ENCODE measurements around the gene DIAPH3. TPM values are rescaled to one million over a fixed set of nuclear protein-coding genes. Genes with fewer than 3 reads are reported as not detected.

The DIAPH3 gene
- total and polyA plus RNA-seq, 2 donors (not counting 1 experiment from before 2014, with no cell fraction given) = 0.03 to 0.10 TPM

GRCh38 chr13:60093425-60094019 lies 70.2 kb downstream of the DIAPH3 start:
- no peaks in the 10 kb centered on the region for H3K27me3 ChIP-seq (replicated peaks in 1 of 4; ENCODE audit: control extremely low read depth in 1 of 4, control insufficient read depth in 3 of 4, insufficient read depth in 4 of 4, low read length in 3 of 4)
- Mint-ChIP-seq H3K4me1 (no peaks in the 10 kb centered on the region), H3K27me3 (no peaks in the 10 kb centered on the region), H3K27ac (no peak overlapping the region), H3K9me3 (ENCODE audit: insufficient read depth) (no peaks in the 10 kb centered on the region), H3K4me3 (no peak overlapping the region)
- no peak overlapping the region for H2AFZ ChIP-seq (ENCODE audit: insufficient read depth, low read depth, low read length, poor library complexity, severe bottlenecking)
- TF ChIP-seq, protein P1, sequence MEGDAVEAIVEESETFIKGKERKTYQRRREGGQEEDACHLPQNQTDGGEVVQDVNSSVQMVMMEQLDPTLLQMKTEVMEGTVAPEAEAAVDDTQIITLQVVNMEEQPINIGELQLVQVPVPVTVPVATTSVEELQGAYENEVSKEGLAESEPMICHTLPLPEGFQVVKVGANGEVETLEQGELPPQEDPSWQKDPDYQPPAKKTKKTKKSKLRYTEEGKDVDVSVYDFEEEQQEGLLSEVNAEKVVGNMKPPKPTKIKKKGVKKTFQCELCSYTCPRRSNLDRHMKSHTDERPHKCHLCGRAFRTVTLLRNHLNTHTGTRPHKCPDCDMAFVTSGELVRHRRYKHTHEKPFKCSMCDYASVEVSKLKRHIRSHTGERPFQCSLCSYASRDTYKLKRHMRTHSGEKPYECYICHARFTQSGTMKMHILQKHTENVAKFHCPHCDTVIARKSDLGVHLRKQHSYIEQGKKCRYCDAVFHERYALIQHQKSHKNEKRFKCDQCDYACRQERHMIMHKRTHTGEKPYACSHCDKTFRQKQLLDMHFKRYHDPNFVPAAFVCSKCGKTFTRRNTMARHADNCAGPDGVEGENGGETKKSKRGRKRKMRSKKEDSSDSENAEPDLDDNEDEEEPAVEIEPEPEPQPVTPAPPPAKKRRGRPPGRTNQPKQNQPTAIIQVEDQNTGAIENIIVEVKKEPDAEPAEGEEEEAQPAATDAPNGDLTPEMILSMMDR (IDR thresholded peaks at IDR 0.05) = no peak
- TF ChIP-seq EZH2 (IDR thresholded peaks at IDR 0.05; ENCODE audit: borderline replicate concordance, insufficient read depth, low read depth, low read length, poor library complexity, severe bottlenecking) = no peak
- H3K36me3 ChIP-seq (replicated peaks in 1 of 2; ENCODE audit: control extremely low read depth in 1 of 2, control insufficient read depth in 1 of 2, extremely low read depth in 1 of 2, insufficient read depth in 2 of 2, low read length in 1 of 2) = no peaks in the 10 kb centered on the region
- no peaks in the 10 kb centered on the region for H3K4me1 ChIP-seq (ENCODE audit: control insufficient read depth in 2 of 2, insufficient read depth in 2 of 2, low read length in 2 of 2)
- ATAC-seq (ENCODE audit: low read depth) (no peak), DNase-seq (no peak)
- WGBS (ENCODE audit: insufficient coverage) = no CpG with 5 or more reads among the region's 3 CpGs
- peaks cover 0 to 1% (median 0%) of the 10 kb centered on the region in 3 donors for H3K9me3 ChIP-seq (ENCODE audit: control extremely low read depth in 1 of 3, control insufficient read depth in 2 of 3, insufficient read depth in 1 of 3, low read length in 2 of 3)
- no peak overlapping the region for H3K9ac ChIP-seq (ENCODE audit: low read length)
- CTCF ChIA-PET = interaction anchor here (0.6 kb wide), 1 partner anchor 240 kb away, joined by 3 read pairs; no protein-coding TSS in a partner anchor
- H3K4me3 ChIP-seq (ENCODE audit: control extremely low read depth in 1 of 5, extremely low read depth in 1 of 5, insufficient read depth in 1 of 5, low read depth in 2 of 5, low read length in 4 of 5) = no peak overlapping the region
- H3K79me2 ChIP-seq (ENCODE audit: control insufficient read depth, insufficient read depth, low read length) = no peaks in the 10 kb centered on the region
- no peaks in the 10 kb centered on the region for H4K20me1 ChIP-seq (ENCODE audit: control insufficient read depth, insufficient read depth, low read length, poor library complexity, severe bottlenecking)
- POLR2A ChIA-PET = no interaction called here
- no peak overlapping the region for H3K27ac ChIP-seq (ENCODE audit: low read length in 2 of 2)
- intact Hi-C loops (cut with micrococcal nuclease) = no loop called here
- H3K4me2 ChIP-seq (replicated peaks; ENCODE audit: low read depth, low read length, poor library complexity, severe bottlenecking) = no peak overlapping the region

- H3K36me3 ChIP-seq (replicated peaks in 1 of 2; ENCODE audit: control extremely low read depth in 1 of 2, control insufficient read depth in 1 of 2, extremely low read depth in 1 of 2, insufficient read depth in 2 of 2, low read length in 1 of 2) = no peaks in the 10 kb centered on the region
- no peaks in the 10 kb centered on the region for H3K27me3 ChIP-seq (replicated peaks in 1 of 4; ENCODE audit: control extremely low read depth in 1 of 4, control insufficient read depth in 3 of 4, insufficient read depth in 4 of 4, low read length in 3 of 4)
- no peak overlapping the region for H3K4me3 ChIP-seq (ENCODE audit: control extremely low read depth in 1 of 5, extremely low read depth in 1 of 5, insufficient read depth in 1 of 5, low read depth in 2 of 5, low read length in 4 of 5)
- intact Hi-C loops (cut with micrococcal nuclease) = no loop called here
- Mint-ChIP-seq H3K27me3 (no peaks in the 10 kb centered on the region), H3K4me1 (no peaks in the 10 kb centered on the region), H3K27ac (no peak overlapping the region), H3K9me3 (ENCODE audit: insufficient read depth) (no peaks in the 10 kb centered on the region), H3K4me3 (no peak overlapping the region)
- WGBS (ENCODE audit: insufficient coverage) = 100% methylated on average over 1 of the region's 2 CpGs
- ChIA-PET POLR2A (no interaction called here), CTCF (no interaction called here)
- no peak overlapping the region for H3K27ac ChIP-seq (ENCODE audit: low read length in 2 of 2)
- TF ChIP-seq, protein P1 (IDR thresholded peaks at IDR 0.05) = no peak
- no peak for TF ChIP-seq EZH2 (IDR thresholded peaks at IDR 0.05; ENCODE audit: borderline replicate concordance, insufficient read depth, low read depth, low read length, poor library complexity, severe bottlenecking)
- DNase-seq = no peak
- H3K9me3 ChIP-seq (ENCODE audit: control extremely low read depth in 1 of 3, control insufficient read depth in 2 of 3, insufficient read depth in 1 of 3, low read length in 2 of 3) = no peaks in the 10 kb centered on the region
- no peak overlapping the region for H3K4me2 ChIP-seq (replicated peaks; ENCODE audit: low read depth, low read length, poor library complexity, severe bottlenecking)
- no peaks in the 10 kb centered on the region for H3K4me1 ChIP-seq (ENCODE audit: control insufficient read depth in 2 of 2, insufficient read depth in 2 of 2, low read length in 2 of 2)
- no peaks in the 10 kb centered on the region for H3K79me2 ChIP-seq (ENCODE audit: control insufficient read depth, insufficient read depth, low read length)
- H2AFZ ChIP-seq (ENCODE audit: insufficient read depth, low read depth, low read length, poor library complexity, severe bottlenecking) = no peak overlapping the region
- H4K20me1 ChIP-seq (ENCODE audit: control insufficient read depth, insufficient read depth, low read length, poor library complexity, severe bottlenecking) = no peaks in the 10 kb centered on the region
- no peak for ATAC-seq (ENCODE audit: low read depth)
- H3K9ac ChIP-seq (ENCODE audit: low read length) = no peak overlapping the region
Measured at GRCh38 chr13:60091573-60091972, 72.2 kb downstream of the DIAPH3 start.
